Prostate gland (tissue), 2 donors: Measurements from ENCODE around the gene ZNF334.

Experiments
- POLR2A ChIP-seq: fragments of 450-650 bp; IDR thresholded peaks from one replicate; pipeline ENCODE4 v1.6.1; 2016; ENCODE audit warnings: antibody characterized with exemption, mild to moderate bottlenecking
- POLR2AphosphoS5 ChIP-seq: sonication (generic); formaldehyde crosslinking; IDR thresholded peaks from one replicate; pipeline ENCODE4 v1.6.1; 2017; ENCODE audit warnings: antibody characterized with exemption
- TF ChIP-seq, protein P1 (sequence below), 4 experiments: fragments of 200-600 bp in 2 of 4; fragments of 450-650 bp in 2 of 4; sonication (generic) in 2 of 4; IDR thresholded peaks; 1 replicate in 3 of 4; 2 replicates in 1 of 4; pipeline ENCODE4 v1.5.1; 2016 to 2019; ENCODE audit warnings: antibody characterized with exemption in 4 of 4, mild to moderate bottlenecking in 2 of 4, moderate library complexity in 2 of 4

DNA sequence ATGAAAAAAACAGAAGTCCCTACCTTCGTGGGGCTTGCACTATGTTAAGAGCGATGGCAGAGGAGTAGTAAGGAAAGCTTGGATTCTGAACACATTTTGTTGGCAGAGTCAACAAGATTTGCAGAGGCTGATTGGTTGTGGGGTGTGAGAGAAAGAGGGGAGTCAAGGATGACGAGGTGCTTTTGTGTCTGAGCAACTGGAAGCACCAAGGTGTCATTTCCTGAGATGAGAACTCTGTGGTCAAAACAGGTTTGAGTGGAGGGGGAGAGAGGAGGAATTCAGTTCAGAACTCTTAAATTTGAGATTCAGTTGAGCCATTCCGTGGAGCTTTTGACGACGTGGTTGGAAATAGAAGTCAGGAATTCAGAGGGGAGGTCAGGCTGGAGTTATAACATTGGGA is 33.6 kb upstream of the ZNF334 start:
- TF ChIP-seq POLR2AphosphoS5, result no peak
- TF ChIP-seq, protein P1, sequence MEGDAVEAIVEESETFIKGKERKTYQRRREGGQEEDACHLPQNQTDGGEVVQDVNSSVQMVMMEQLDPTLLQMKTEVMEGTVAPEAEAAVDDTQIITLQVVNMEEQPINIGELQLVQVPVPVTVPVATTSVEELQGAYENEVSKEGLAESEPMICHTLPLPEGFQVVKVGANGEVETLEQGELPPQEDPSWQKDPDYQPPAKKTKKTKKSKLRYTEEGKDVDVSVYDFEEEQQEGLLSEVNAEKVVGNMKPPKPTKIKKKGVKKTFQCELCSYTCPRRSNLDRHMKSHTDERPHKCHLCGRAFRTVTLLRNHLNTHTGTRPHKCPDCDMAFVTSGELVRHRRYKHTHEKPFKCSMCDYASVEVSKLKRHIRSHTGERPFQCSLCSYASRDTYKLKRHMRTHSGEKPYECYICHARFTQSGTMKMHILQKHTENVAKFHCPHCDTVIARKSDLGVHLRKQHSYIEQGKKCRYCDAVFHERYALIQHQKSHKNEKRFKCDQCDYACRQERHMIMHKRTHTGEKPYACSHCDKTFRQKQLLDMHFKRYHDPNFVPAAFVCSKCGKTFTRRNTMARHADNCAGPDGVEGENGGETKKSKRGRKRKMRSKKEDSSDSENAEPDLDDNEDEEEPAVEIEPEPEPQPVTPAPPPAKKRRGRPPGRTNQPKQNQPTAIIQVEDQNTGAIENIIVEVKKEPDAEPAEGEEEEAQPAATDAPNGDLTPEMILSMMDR (IDR thresholded peaks at IDR 0.05), result no peak
- no peak for TF ChIP-seq POLR2A
